Raji (cell line): ENCODE results near the gene KCNJ6.

Experiments
- POLR2A ChIP-seq: IDR thresholded peaks from 2 replicates; pipeline ENCODE4 v1.6.1; 2011; ENCODE audit warnings: low read depth, low read length, control low read depth; ENCODE audit not compliant: insufficient read depth

KCNJ6 gene, protein sequence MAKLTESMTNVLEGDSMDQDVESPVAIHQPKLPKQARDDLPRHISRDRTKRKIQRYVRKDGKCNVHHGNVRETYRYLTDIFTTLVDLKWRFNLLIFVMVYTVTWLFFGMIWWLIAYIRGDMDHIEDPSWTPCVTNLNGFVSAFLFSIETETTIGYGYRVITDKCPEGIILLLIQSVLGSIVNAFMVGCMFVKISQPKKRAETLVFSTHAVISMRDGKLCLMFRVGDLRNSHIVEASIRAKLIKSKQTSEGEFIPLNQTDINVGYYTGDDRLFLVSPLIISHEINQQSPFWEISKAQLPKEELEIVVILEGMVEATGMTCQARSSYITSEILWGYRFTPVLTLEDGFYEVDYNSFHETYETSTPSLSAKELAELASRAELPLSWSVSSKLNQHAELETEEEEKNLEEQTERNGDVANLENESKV

DNA sequence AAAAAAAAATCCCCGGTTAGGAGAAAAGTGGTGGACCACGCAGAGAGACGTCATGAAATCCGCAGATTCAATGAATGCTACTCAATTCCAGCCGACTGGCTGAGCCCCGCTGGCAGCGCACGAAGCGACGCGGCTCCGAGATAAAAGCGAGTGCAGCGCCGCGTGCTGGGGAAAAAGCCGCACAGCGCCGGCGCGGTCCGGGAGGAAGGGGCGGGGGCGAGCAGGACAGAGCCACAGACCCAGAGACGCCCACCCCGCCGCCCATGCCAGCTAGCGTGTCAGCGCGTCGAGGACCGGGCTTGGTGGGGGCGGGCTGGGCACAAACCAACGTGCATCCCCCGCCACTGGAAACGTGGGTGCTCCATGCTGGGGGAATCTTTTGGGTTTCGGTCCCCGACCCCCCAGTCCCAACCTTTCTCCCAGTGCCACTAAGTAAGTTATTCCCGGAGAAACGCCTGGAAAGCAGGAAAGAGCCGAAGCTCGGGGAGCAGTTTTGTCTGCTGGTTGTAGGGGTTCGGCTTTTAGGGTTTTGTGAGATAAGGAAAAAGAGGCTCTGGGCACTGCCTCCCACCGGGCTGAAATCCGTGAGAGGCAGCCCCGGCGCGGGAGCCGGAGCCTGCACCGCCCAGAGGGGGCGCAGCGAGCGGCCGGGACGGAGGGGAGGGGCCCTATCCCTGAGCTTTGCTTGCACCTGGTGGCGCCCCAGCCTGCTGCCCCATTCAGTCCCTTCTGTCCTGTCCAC lies at the start of gene KCNJ6:
TSS of gene KCNJ6 (minus strand) at position 148 of the 742 bp plus-strand sequence. CDS start 75,775 bp downstream, outside the sequence.
- TF ChIP-seq POLR2A, result no peak

DNA sequence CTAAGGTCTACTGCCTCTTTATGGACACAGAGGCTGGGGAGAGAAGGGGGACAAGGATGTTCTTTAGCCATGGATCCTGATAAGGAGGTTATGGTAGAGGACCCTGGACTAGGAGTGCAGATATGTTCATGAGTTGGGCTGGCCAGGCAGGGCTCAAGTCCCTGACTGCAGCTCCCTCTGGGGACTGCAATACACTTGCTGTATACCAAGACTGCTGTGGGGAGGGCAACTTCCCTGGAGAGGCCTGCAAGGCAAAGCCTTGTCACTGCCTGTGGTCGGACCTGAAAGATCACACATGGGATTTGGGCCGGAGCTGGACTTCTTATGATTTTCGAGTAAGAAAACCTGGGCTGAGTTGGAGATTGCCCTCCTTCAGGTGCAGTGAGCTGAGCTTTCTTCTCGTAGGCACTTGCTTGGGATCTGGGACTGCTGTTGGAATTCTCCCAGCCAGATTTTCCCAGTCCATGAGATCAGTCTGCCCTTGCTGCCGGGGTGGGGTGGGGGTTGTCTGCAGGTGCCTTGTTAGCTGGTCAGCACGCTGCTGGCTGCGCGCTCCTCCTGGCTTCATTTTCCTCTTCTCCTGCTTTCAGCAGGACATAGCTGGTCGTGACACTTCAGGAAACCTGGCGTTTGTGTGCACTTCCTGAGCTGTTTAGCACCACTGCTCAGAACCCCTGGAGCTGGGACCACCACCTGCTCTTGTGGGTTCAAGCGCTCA lies 49.0 kb upstream of the KCNJ6 start:
- TF ChIP-seq POLR2A, result no peak

DNA sequence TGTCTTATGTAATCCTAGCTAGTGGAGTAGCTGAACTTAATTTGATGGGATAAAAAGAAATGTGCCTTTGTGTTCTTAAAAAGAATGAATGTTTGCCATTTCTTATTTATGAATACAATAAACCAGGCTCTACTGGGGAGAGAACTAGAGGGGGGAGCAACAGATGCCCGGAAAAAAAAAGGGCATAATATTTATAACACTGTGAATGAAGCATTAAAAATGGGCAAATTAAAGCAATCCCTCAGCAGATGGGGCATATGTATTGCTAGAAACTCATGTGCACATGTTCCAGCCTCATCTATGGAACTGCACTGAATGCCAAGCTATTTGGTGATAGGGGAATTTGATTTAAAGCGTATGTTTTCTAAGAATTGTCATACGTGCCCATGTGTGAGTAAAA lies 42.3 kb upstream of the KCNJ6 start:
- no peak for TF ChIP-seq POLR2A

DNA sequence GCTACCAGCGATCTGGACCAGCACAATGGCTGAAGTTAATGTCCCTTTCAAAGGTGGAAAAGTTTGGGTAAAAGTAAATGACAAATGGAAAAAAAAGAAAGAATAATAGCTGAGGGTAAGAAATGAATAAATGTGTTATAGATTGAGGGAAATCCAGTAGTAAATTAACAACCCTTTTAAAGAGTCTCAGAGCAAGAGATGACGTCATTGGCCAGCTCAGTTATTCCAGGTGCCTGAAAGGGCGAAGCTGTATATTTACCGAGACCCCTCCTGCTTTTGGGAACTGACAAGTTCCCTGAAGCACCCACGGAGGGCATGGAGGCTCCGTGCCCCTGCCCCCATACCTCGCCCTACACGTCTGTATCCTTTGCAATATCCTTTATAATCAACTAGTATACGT lies 40.5 kb upstream of the KCNJ6 start:
- TF ChIP-seq POLR2A, result no peak

DNA sequence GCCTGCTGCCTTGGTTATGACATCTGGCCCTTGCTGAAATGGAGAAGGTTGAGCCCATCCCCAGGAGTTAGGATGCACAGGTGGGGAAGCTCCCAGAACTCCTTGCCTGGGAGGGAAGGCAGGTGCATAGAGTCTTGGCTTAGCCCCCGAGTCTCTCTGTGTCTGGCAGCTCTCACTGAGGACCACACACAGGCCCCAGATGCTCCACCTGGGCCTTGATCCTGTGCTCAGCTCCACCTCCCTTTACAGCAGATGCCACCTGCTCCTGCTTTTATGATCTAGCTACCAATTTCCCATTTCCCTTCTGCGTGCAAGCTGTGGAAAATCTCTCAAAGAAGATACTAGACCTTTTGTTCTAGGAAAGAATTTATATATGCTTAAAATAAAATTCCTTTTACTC lies 28.8 kb upstream of the KCNJ6 start:
- TF ChIP-seq POLR2A, result no peak

DNA sequence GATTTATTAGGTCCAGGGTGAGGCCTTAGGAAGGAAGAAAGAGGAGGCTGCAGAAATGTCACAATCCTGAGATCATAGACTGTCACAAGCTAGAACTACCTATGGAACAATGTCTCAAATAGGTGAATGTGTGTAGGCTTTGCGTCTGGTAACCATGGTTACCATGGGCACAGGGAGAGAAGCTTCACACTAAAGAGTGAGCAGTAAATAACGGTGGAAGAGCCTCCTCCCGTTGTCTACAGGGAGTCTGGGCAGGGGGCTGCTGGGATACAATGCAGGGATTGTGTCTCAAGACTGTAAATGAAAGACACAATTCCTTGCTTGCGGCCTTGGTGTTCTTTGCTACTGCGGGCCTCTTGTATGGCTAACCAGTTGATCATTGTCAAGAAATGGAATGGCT lies 28.2 kb upstream of the KCNJ6 start:
- TF ChIP-seq POLR2A, result no peak

DNA sequence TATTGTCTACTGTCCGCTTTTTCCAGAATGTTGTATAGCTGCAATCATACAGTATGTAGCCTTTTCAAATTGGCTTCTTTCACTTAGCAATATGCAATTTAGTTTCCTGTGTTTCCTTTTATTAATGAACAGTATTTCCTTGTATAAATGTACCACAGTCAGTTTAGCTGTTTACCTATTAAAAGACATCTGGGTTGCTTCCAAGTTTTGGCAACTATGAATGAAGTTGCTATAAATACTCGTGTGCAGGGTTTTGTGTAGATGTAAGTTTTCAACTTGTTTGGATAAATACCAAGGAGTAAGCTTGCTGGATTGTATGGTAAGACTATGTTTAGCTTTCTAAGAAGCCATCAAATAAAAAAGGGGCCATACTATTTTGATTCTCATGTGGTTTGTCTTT lies 24.4 kb upstream of the KCNJ6 start:
- TF ChIP-seq POLR2A, result no peak

DNA sequence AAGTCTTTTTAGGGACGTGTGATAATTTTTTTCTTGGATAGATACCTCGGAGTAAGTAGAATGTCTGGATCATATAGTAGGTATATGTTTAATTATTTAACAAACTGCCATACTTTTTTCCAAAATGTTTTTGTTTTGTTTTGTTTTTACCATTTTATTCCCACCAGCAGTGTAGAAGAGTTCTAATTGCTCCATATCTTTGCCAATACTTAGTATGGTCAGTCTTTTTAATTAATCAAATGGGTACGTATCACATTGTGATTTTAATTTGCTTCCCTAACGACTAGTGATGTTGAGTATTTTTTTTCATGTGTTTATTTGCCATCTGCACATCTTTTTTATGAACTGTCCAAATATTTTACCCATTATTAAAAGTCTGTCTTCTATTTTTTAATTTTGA lies 23.6 kb upstream of the KCNJ6 start:
- no peak for TF ChIP-seq POLR2A

DNA sequence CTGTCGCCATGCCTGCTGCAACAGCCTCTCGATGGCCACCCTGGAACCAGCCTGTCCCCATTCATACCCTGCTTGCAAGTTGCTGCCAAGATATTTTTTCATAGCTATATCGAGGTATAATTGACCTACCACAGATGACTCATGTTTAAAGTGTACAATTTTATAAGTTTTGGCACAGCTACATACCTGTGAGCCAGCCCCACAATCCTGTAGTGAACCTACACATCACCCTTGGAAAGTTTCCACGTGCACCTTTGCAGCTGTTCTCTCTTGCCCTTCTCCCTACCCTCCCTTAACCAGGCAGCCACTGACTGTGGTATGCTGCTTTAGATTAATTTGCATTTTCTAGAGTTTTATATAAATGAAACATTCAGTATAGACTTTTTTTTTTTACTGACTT lies 23.0 kb upstream of the KCNJ6 start:
- no peak for TF ChIP-seq POLR2A

DNA sequence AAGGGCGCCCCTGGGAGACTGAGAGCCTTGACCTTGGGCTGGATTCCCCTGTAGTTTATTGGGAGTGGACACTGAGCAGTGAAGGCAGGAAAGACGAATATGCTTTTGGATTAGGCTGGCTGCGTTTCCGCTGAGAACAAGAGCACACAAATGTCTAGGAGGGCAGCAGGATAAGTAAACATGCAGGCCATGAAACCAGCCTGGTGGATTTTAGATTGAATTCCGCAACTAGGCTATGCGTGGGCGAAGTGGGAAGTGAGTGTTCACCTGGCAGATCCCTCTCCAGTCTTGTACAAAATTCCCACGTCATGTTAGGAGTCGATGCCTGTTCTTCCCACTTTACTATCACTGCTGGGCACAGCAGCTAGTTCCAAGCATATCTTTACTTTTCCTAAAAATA lies 21.4 kb upstream of the KCNJ6 start:
- no peak for TF ChIP-seq POLR2A

DNA sequence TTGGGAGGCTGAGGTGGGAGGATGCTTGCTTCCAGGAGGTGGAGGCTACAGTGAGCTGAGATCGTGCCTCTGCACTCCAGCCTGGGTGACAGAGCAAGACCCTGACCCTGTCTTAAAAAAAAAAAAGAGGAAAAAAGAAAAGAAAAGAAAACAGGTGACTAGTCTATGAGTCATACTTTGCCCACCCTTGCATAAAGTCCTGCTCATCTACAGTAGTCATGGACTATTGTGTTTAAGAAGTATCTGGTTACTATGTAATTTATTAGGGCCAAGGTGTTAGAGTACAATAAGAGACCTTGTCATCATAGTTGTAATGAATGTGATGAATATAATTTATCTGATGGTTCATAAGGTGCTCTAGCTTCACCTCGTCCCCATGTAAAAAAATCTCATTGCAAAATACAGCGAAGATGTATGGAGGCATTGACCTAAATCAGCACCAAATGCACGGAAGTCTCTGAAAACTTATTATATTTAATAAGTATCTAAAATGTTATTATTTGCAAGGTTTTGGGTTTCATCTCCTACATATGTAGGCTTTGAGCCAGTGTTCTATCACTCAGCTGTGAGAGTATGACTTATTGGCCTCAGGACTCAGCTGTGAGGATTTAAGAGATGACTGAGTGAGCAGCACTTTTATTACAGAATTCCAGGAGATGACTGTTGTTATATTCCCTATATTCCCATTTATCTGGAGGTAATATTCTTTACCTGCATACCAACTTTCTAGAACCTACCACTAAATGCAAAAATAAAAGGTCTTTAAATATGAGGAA lies 19.9 kb upstream of the KCNJ6 start:
- TF ChIP-seq POLR2A, result no peak

DNA sequence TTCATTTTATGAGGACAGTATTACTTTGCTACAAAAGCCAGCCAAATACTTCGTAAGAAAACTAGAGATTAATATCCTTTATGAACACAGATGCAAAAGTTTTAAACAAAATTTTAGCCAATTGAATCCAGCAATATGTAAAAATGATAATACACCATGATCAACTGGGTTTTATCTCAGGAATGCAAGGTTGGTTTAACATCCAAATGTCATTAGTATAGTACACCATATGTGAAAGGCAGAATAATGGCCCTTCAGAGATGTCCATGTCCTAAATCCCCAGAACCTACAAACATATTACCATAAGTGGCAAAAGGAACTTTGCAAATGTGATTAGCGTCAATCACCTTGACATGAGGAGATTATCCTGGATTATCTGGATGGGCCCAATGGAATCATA lies 16.7 kb upstream of the KCNJ6 start:
- TF ChIP-seq POLR2A, result no peak

DNA sequence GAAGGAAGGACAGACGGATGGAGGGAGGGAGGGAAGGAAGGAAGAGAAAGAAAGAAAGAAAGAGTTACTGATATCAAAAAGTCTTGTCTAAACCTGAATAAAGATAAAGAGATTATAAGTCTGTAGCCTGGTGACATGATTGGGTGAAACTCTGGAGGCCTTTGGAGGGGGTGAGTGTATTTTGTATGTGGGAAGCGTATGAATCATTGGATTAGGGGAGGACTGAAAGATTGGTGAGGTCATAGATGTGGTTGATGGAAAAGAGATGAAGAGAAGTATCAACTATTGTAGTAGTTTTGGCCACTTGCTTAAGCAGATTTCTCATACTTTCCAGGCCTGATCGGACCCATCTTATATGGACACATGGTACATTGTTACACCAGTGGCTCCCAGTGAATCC lies 11.5 kb upstream of the KCNJ6 start:
- TF ChIP-seq POLR2A, result no peak

DNA sequence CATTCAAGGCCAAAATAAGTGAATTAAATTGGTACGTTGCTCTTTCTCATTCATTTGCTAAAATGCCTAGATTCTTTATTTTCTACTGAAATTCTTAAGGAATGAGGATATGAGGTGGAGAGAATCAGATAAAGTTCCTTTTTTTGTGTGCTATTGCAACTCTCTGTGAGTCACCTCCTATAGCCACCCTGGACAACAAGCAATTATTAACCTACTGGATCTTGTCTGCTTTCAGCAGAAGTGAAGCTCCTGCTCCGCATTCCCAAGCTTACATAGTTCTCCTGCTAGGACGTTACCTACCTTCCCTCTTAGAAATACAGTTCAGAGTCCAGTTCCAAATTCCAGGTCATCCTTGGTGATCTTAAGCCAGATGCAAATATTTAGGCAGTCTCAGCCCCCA lies 4.8 kb upstream of the KCNJ6 start:
- TF ChIP-seq POLR2A, result no peak

DNA sequence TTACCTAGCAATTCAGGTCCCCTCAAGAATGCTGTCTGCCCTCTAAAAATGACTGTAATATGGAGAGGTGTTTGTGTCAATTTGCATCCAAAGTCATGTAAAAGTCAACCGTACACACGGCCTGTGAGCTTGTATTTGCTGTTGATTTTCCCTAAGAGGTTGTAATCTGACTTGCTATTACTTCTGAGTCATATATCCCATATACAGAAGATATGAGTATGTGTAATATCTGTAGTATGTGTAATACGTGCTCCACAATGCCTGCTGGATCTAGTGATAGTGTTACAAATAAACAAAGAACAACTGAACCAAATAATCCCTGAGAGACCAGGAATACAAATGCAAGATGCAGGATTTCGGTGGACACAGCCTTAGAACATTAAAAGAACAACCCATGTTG lies 1.4 kb upstream of the KCNJ6 start:
- no peak for TF ChIP-seq POLR2A

DNA sequence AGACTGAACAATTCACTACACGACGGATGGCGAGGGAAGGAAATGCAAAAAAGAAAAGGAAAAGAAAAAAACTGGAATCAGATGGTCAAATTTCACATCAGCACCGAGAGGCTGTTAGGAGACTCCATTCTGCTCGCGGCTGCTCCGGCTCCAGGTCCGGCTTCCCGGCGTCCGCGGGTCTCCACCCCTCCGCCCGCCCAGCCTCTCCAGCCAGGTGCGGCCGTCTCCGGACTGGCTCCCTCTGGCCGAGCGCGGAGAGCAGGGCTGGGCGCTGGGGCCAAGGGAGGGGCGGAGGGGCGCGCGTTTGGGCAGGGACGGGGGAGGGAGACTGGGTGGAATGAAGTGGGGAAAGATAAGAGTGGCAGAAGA lies 332 bp downstream of the KCNJ6 start:
- TF ChIP-seq POLR2A, result no peak

DNA sequence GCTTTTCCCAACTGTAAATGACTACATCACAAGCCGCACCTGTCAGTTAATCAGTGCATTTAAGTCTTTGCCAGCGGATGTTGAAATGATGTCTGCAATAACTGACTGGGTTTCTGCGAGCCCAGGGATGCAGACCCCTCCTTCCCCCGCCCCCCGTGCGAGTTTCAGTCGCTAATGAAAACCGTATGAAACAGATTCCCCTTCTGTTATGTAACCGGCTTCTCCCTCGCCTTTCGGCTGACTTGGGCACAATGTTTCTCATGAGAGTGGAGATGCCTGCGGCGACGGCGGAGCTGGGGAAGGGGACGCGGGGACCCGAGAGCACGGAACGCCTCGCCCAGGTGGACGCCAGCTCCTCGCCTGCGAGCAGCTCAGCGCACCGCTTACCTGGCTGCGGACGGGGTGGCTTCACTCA lies 753 bp downstream of the KCNJ6 start:
- no peak for TF ChIP-seq POLR2A
